Kidney tubule cell (primary cell): ENCODE results near the gene MRGPRF.

Source experiments
- DNase-seq: peaks from one replicate; pipeline ENCODE4 v3.0.0-alpha.2; 2018; ENCODE audit warnings: low spot score

Gene MRGPRF

DNA sequence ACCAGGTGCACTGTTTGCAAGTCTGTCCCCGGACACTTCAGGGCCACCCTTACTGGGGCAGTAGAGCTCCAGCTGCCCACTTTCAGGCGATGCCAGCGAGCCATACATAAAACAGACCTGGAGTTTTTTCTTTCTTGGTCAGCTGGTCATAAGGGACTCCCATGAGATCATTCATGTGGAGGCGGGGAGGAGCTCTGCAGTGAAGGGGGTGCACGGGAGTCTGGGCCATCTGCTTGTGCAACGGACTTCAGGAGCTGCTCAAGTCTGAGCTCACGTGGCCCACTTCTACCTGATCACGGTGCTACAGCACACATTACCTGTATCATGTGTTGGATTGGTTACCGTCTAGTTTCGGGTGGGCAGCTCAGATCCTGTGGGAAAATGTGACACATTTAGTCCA lies 9.2 kb upstream of the MRGPRF start:
- no peak for DNase-seq

DNA sequence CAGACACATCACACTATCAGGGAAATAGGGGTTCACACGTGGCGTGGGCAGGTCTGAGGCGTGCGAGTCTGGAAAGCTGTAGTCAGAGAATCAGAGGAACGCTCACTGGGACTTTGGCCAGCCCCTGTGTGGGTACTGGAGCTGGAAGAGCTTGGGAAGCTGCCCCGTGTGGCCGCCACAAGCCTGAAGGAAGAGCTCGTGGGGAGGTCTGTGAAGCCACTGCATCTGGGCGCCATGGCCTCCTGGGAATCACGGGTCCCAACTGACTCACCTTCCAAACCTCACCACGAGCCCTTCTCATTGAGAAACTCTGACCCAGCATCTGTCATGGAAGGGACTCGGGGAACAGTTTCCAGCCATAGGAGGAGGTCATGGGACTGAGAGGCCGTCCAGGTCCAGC lies 5.9 kb upstream of the MRGPRF start:
- DNase-seq = peak; percentile 18

DNA sequence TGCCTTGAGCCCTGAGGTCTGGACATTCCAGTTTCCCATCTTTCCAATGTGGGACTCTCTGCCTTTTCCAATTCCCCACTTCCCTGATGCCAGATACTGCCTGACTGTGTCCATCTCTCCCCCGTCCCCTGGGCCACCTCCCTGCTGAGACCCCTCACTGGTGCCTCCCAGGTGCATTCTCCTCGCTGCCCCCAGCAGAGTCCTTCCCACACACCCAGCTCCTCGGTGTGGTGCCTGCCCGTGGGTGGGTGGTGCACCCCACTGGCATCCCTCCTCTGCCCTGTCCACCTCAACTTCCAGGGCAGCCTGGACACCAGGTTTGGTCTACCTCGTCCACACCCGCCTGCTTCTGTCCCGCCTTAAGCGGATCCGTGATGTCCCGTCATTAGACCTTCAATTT lies 4.9 kb upstream of the MRGPRF start:
- no peak for DNase-seq

DNA sequence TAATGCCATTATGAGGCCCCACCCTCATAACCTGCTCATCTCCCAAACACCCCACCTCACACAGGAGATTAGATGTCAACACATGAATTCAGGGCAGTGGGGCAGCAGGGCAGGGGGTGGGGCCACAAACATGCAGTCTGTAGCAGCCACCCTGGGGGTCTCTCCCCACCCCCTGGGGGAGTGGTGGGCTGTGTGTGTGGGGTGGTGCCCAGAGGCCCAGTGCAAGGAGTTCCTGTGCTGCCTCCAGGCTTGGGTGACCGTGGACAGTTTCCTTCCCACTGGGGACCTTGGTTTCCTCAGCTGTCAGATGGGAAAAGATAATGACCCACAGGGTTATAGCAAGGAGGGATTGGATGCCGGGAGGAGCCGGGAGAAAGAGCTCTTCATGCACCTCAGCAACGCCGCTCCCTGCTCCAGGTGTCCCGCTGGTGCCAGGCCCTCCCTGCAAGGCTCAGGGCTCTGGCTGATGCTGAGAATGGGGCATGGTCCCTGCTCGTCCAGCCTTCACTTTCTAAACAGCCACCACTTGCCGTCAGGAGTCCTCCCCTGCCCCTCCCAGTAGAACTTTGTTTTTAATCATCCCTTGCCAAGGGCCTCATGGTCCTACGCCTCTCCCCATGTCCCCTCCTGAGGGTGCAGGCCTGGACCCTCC lies 2.0 kb upstream of the MRGPRF start:
- no peak for DNase-seq

DNA sequence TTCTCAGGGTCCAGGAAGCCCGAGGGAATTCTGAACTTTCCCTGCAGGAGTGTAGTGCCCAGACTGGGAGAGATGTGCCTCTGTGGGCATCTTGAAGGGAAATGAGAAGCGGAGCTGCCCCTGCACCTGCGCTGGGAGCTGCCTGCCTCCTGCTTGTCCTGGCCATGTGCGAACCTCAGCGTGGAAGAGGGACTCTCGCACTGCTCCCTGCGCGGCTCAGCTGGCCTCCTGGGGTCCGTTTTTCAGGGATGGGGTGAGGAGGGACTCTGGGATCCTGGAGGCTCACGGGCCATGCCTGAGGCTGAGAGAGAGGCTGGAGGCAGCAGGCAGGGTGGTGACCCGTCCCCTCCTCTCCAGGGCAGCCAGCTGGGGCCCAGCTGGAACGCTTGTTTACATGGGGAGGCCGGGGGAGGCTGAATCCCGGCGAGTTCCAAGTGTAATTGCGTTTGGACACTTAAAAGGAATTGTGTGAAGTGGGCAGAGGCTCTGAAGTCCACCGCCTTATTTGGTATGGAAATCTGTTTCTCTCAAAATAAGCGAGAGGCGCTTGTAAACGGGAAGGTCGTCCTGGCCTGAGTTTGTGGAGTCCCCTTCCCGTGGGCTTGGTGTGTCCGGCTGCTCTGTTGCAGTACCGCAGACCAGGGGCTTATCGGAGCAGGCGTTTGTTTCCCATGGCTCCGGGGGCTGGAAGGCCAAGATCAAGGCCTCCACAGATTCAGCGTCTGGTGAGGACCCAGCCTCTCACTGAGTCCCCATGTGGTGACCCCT lies 1.2 kb upstream of the MRGPRF start:
- no peak for DNase-seq

DNA sequence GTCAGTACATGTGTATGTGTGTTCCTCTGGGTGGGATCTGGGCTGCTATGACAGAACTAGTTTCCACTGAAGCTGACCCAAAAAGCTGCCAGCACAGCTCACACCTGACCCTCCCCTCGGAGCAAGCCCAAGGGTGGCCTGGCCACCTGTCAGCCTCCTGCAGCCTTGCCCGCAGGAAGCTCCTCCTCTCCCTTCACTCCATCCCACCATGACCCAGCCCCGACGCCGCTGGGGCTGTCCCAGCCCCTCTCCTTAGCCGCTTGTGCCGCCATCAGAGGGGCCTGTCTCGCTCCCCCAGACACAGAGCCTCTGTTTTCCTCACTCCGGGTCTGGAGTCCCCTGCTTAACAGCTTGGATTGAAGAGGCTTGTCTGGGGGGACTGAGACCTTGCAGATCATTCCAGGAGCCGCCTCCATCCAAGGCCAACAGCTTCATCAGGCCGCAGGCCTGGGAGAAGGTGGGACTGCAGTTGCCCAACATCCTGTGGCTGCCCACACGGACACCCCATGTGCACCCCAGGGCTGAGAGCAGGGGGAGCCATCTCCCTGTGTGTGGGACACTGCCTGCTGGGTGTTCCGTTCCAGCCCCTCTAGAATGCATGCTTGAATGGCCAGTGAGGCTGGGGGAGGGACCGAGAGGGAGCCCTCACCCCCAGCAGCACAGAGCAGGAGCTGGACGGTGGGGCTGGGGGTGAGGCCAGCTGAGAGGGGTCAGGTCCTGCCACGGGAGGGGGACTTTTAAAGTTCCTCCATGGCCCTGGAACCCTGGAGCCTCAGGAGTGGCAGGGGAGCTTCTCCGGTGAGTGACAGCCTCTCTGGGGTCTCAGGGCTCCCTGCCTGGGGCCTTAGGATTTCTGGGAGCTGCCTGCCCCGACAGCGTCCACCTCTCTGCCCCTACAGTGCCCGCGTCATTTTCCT lies 696 bp downstream of the MRGPRF start:
- no peak for DNase-seq

DNA sequence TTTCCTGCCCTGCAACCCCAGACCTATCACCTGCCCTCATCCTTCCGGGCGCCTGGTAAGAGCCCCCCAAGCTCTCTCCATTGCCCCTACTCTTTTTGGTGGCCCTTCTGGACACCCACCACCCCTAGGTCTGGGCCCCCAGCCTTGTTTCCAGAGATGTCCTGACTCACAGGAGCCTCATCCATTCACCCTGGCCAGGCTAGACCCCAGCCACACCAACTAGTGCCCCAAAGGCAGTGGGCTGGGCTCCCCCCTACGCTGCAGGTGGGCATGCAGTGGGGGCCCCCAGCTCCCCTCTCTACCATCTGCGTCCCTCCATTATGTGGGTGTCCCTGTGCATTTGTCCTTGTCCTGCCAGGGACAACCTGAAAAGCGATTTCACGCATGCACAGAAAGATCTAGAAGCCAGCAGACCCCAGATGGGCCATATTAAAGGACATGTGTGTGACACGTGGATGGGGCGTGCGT lies 1.4 kb downstream of the MRGPRF start:
- no peak for DNase-seq

DNA sequence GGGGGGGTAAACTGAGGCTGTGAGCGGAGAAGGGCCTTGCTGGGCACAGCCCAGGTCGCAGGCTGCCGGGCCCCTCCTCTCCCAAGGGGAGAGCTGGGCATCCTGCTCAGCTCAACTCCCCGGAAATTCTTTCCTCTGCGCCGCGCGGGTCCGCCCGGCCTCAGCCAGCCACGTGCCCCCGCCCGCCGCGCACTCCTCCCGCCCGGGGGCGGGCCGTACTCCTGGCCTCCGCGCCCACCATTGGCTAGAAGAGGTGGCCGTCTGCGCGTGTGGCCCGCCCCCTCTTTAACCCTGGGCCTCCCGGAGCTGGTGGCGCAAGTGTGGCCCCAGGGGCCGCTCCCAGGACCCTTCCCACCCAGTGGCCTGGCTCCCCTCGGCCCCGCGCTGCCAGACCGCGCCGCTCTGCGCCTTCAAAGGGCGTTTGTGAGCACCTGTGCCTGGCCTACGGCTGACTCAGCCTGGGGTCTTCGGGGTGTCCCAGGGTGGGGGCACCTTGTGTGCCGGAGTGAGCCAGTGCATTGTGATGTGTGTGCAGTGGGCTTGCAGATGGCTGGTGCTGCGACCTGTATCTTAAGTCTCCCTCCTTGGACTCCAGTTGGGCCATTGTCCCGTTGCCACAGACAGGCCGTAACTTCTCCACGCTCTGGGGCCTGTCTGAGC lies 2.0 kb downstream of the MRGPRF start:
- DNase-seq = peak; percentile 85

DNA sequence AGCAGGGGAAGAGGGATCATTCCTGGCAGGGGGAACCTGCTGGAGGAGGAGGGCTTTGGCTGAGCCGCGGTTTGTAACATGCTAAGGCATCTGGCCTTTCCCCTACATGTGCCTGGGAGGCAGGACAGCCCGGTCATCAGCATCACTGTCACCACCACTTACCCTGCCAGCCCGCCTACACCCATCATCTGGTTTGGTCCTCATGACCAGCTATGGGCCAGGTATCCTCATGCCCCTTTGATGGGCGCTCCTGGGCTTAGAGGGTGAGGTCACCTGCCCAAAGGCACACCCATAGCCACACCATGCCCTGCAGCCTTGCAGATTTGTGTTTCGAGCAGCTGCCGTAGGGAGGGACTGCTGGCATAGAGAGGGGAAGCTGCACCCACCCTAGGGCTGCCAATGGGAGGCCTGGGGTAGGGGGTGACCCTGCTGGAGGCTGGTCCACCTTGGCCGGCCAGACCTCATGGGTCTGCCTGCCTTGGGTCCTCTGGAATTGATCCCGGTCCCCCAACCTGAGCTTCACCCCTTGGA lies 2.6 kb downstream of the MRGPRF start:
- peak; percentile 16 for DNase-seq

DNA sequence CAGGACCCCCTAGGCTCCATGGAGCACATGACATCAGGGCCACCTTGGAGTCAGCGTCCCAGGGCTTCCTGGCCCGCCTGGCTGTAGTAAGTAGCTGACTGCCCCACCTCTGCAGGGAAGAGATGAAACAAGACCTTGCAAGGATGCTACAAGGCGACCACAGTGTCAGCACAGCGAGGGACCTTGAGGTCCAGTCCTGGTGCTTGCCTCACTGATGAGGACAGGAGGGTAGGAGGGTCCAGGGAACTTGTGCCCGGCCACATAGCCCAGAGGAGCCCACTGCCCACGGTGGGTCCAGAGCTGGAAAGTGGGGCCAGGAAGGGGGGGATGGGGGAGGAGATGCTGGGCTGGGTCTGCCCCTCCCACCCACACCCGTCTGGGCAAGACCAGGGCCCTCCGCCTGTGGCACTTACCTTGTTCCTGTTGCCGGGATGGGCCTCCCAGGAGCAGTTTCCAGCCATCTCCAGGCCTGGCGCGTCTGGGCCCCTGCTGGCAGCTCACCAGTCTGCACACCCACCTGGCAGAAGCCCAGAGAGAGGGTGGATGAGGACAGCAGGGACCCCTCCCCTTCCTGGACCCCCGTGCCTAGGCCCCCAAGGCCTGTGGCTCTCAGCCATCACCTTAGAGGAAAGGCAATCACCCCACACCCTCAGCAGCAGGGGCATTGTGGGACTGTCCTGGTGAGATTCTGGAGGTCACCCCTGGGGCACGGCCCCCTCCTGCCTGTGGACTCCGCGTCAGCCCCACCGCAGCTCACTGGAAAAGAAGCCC lies 3.4 kb downstream of the MRGPRF start:
- DNase-seq = no peak

DNA sequence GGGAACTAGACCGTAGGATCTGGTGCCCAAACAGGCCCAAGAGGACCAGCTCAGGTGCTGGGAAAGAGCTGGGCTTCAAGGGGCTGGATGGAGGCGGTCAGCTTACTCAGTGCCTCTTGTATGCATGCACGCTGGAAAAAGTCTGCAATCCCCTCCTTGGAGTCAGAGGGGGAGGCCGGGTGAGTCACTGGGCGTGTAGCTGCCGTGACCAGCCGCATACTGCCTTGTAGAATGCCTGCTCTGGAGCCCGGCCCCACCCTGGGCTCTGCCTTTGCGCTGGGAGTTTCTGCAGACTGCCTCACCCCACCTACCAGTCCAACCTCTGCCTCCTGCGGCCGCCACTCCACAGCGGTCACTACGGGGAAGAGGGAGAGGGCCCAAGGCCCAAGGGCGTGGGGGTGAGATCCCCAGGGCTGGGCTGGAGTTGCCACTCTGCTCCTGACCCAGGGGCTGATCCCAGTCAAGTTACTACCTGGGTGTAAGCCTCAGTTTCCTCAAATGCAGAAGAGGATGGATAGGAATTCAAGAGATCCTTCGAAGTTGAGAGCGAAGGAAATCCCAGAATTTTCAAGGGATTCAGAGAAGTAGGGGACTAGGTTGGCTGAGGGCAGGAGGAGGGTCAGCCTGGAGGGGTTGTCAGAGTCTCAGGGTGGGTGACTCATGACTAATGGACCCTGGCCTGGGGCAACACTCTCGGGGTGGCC lies 4.2 kb downstream of the MRGPRF start:
- DNase-seq = peak; percentile 95

DNA sequence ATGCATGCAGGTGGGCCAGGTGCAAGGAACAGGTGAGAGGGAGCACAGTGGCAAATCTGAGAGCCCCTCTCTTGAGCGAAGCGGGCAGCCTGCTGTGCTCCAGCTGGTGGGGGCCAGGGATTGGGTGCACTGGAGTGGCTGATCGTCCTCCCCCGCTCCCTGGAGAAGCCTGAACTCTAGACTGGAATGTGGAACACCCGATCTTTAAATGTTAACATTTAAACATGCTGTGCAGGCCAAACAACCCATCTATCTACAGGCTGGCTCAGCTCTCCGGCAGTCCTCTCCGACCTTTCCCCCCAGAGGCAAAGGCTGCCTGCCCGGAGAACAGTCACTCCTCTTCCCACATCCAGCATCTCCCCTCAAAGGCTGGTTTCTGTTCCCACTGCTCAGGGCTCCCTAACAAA lies 5.1 kb downstream of the MRGPRF start:
- peak; percentile 6 for DNase-seq

DNA sequence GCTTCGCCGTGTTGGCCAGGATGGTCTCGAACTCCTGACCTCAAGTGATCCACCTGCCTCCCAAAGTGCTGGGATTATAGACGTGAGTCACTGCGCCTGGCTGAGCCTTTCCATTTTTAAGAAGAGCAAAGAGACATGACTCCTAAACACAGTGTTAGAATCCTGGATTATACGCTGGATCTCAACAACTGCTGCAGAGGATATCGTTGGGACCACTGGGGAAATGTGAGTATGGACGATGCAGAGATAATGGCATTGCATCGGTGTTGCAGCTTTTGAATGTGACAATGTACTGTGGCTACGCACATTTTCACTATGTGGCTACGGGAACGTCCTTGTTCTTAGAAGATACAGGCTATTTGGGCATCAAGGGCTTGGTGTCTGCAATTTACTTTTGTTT lies 6.2 kb downstream of the MRGPRF start:
- no peak for DNase-seq

DNA sequence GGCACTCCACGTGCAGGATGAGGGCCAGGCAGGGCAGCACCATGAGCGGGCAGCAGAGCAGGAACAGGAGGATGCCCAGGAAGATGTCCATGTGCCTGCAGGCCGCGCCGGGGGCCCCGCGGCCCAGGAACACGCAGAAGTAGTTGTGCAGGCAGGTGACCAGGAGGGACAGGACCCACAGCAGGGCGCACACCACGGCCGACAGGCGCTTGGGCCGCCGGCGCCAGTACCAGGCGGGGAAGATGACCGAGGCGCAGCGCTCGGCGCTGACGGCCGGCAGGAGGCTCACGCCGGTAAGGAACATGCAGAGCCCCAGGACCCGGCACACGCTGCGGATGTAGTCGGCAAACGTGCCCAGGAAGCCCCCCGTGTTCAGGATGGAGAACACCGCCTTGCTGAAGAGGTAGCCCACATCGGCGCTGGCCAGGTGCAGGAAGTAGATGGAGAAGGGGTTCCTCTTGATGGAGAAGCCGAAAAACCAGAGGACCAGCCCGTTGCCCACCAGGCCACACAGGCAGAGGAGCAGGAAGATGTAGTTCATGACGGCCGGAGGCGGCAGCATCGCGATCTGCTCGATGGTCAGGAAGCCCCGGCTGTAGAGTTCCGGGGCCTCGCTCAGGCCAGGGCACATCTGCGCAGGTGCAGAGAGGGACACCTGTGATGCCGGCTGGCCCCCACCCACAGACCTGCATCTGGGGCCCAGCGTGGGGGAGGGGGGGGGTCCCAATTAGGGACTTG lies 7.2 kb downstream of the MRGPRF start:
- no peak for DNase-seq

DNA sequence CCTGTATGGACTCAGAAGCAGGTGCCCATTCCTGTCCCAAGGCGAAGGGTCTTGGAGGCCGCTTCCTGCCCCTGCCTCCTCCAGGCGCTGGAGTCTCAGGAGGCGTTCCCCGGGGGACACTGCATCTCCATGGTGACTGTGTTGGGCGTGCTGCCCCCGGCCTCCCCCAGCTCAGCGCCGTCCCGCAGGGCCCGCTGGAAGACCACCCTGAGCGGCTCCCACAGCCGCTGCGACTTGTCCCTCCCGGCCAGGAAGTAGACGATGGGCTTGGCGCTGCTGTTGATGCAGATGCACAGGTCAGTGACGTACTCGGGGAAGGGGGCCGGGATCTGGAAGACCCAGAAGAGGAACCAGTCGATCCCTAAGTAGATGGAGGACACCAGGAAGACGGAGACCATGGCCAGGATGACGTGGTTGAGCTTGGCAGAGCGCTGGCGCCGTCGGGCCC lies 7.8 kb downstream of the MRGPRF start:
- no peak for DNase-seq

DNA sequence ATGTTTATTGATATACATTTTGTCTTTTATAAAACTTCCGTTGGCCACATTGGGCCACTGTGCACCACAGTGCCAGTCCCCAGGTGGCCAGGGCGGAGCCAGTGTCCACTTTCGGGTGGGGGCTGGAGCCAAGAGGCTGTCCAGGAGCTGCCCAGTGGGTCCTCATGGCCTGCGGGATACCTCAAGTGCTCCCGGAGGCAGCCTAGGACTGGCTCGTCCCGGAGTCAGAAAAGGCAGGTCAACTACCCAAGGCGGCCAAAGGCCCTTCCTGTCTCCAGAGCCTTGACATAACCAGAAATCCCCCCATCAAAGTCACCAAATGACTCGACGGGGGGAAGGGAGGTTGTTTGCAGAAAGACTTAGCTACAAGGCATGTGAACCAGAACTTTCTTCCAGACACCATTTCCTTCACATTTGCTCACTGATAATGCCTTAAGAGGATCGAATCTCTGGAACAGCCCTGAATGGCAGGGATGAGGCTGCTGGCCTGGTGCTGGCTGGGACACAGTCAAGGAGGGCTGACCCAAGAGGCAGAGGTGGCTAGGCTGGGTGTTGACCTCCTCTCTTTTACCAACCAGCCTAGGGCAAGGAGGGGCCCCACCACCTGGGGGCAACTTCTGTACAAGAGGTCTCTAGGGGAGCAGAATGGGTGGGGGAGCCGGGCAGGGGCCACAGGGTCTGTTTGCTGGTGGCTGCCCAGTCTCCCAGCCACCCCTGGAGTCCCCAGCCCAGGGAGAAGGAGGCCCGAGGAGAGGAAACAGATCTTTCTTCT lies 8.4 kb downstream of the MRGPRF start:
- DNase-seq = no peak

DNA sequence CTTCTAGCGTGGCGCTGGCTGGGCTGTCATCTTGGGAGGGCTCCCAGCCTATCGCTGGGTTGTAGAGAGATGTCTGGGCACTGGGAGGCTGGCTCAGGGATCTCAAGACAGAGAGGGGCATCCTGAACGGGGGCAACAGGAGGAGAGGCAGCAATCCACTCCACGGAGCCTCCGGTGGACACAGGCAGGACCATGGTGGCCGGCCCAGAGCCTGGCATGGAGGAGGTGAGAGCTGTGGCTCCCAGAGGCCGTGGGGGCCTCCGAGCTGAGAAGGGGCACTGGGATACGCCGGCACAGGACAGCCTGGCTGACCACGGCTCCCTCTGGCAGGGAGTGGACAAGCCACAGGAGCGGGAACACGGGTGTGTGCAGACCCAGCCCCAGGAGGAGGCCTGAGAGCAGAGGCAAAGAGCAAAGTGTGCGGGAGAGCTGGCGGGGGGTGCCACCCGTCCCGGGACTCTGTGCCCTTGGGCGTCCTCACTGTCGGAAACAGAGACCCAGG lies 9.1 kb downstream of the MRGPRF start:
- DNase-seq = no peak

DNA sequence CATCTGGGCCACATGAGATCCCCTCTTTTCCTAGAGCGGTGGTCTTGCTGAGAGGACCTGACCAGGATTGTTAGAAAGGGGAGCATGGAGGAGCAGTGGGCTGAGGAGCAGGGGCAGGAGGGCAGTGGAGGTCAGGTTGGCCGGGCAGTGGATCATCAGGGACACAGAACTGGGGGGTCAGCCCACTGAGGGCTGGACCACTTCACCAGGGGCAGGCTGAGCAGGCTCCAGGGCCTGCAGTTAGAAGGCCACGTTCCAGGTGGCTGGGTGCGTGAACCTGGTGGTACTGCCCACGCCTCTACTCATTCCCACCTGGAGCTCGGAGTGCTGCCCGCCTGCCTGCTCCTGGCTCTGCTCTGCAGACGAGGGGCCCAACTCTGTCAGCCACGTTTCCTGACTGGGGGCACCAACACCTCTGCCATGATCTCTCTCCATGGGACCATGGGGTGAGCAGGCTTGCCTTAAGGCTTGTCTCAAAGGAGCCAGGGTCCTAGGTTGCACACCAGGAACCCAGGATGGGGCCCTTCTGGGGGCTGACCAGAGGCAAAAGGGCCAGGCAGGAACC lies 9.7 kb downstream of the MRGPRF start:
- no peak for DNase-seq
